Hepatocyte (in vitro differentiated cells): Measurements from ENCODE around the gene IYD. TPM values are rescaled to one million over a fixed set of nuclear protein-coding genes. Genes with fewer than 3 reads are reported as not detected.

Experiments
- DNase-seq: peaks from one replicate; pipeline ENCODE4 v3.0.0-alpha.2; 2016; ENCODE audit warnings: low spot score
- H2AFZ ChIP-seq: fragments of 200-600 bp; sonication (generic); 2 replicates; pipeline ENCODE4 v1.6.0; 2016; ENCODE audit warnings: antibody characterized with exemption, mild to moderate bottlenecking
- H3K27ac ChIP-seq: fragments of 200-600 bp; sonication (generic); 2 replicates; pipeline ENCODE4 v1.5.1; 2016; ENCODE audit warnings: mild to moderate bottlenecking
- H3K27me3 ChIP-seq: fragments of 200-600 bp; sonication (generic); 2 replicates; pipeline ENCODE4 v1.6.1; 2016
- H3K36me3 ChIP-seq: fragments of 200-600 bp; sonication (generic); replicated peaks from 2 replicates; pipeline ENCODE4 v1.5.1; 2016; ENCODE audit warnings: low read depth; ENCODE audit not compliant: insufficient read depth
- H3K4me1 ChIP-seq: fragments of 200-600 bp; sonication (generic); 2 replicates; pipeline ENCODE4 v1.5.1; 2016; ENCODE audit warnings: mild to moderate bottlenecking, moderate library complexity; ENCODE audit not compliant: insufficient read depth
- H3K4me2 ChIP-seq: fragments of 200-600 bp; sonication (generic); 2 replicates; pipeline ENCODE4 v1.6.0; 2016
- H3K4me3 ChIP-seq: fragments of 200-600 bp; sonication (generic); 2 replicates; pipeline ENCODE4 v1.5.1; 2016; ENCODE audit warnings: mild to moderate bottlenecking
- H3K79me2 ChIP-seq: fragments of 200-600 bp; sonication (generic); 2 replicates; pipeline ENCODE4 v1.6.0; 2017; ENCODE audit warnings: mild to moderate bottlenecking
- H3K9me2 ChIP-seq: fragments of 200-600 bp; sonication (generic); replicated peaks from 2 replicates; pipeline ENCODE4 v1.6.0; 2017; ENCODE audit warnings: mild to moderate bottlenecking; ENCODE audit not compliant: insufficient read depth
- H3K9me3 ChIP-seq: fragments of 200-600 bp; sonication (generic); 2 replicates; pipeline ENCODE4 v1.5.1; 2016; ENCODE audit warnings: low read depth, mild to moderate bottlenecking
- H4K20me1 ChIP-seq: fragments of 200-600 bp; sonication (generic); 2 replicates; pipeline ENCODE4 v1.6.0; 2016; ENCODE audit warnings: mild to moderate bottlenecking; ENCODE audit not compliant: insufficient read depth, poor library complexity, severe bottlenecking
- CTCF ChIP-seq: fragments of 200-600 bp; sonication (generic); IDR thresholded peaks from 2 replicates; pipeline ENCODE4 v1.5.1; 2016; ENCODE audit warnings: antibody characterized with exemption, mild to moderate bottlenecking; ENCODE audit not compliant: poor library complexity
- EZH2 ChIP-seq: fragments of 200-600 bp; sonication (generic); IDR thresholded peaks from 2 replicates; pipeline ENCODE4 v1.6.1; 2016; ENCODE audit warnings: antibody characterized with exemption, mild to moderate bottlenecking, borderline replicate concordance
- EZH2phosphoT487 ChIP-seq: fragments of 200-600 bp; sonication (generic); IDR thresholded peaks from one replicate; pipeline ENCODE4 v1.6.1; 2018; ENCODE audit warnings: antibody characterized with exemption, mild to moderate bottlenecking, low read depth, moderate library complexity; ENCODE audit not compliant: unreplicated experiment, severe bottlenecking
- WGBS: methylation state at CpG from one replicate; pipeline ENCODE4 v1.1.6; 2016; ENCODE audit warnings: low lambda C conversion rate; ENCODE audit errors: missing lambda C conversion rate; 5-methylcytosine and 5-hydroxymethylcytosine counted together
- polyA plus RNA-seq: library from polyadenylated mRNA; unstranded; fragments of >200 nt; fragmentation: Nextera tagmentation; extraction: Ambion mirVana; gene quantifications from 2 replicates; pipeline ENCODE4 v1.2.1, GENCODE V29; 2016
- total RNA-seq: library from RNA; depleted of rRNA; stranded (reverse); fragments of >200 nt; gene quantifications from 2 replicates; pipeline ENCODE4 v1.2.3, GENCODE V29; 2014

Gene IYD
- total and polyA plus RNA-seq, 2 experiments from 2014 or later: 3.1 to 8.5 TPM

GRCh38 chr6:150416128-150416527 is 47.3 kb downstream of the IYD start:
- Histone ChIP-seq H3K4me2 (no peak overlapping the region), H3K79me2 (no peaks in the 10 kb centered on the region), H2AFZ (no peak overlapping the region), H3K4me1 (no peaks in the 10 kb centered on the region), H3K9me3 (no peaks in the 10 kb centered on the region), H3K4me3 (no peak overlapping the region), H4K20me1 (no peaks in the 10 kb centered on the region), H3K27me3 (no peaks in the 10 kb centered on the region), H3K36me3 (no peaks in the 10 kb centered on the region), H3K9me2 (no peaks in the 10 kb centered on the region), H3K27ac (no peak overlapping the region)
- DNase-seq: no peak
- TF ChIP-seq CTCF (no peak), EZH2phosphoT487 (no peak), EZH2 (no peak)
- WGBS: 69% methylated on average over 2 of the region's 2 CpGs

- H3K27me3 ChIP-seq: no peaks in the 10 kb centered on the region
- H3K4me3 ChIP-seq: no peak overlapping the region
- no peaks in the 10 kb centered on the region for H3K4me1 ChIP-seq
- WGBS: 60% methylated on average over 6 of the region's 6 CpGs
- H3K79me2 ChIP-seq: no peaks in the 10 kb centered on the region
- H3K27ac ChIP-seq: no peak overlapping the region
- no peaks in the 10 kb centered on the region for H3K9me2 ChIP-seq
- TF ChIP-seq CTCF (no peak), EZH2 (no peak), EZH2phosphoT487 (no peak)
- no peaks in the 10 kb centered on the region for H3K36me3 ChIP-seq
- DNase-seq: no peak
- no peak overlapping the region for H3K4me2 ChIP-seq
- H3K9me3 ChIP-seq: no peaks in the 10 kb centered on the region
- H2AFZ ChIP-seq: no peak overlapping the region
- no peaks in the 10 kb centered on the region for H4K20me1 ChIP-seq
Observed at GRCh38 chr6:150417250-150417649, 48.4 kb downstream of the IYD start.

GRCh38 chr6:150417899-150418826 is 49.4 kb downstream of the IYD start:
- peak overlapping the region; percentile 38 for H3K27ac ChIP-seq
- H3K4me3 ChIP-seq: no peak overlapping the region

More at GRCh38 chr6:150417899-150418826, 49.4 kb downstream of the IYD start:
- TF ChIP-seq CTCF: peak; percentile 95
- no peak for TF ChIP-seq EZH2
- Histone ChIP-seq H3K9me3 (no peaks in the 10 kb centered on the region), H2AFZ (peak overlapping the region; percentile 57), H4K20me1 (no peaks in the 10 kb centered on the region), H3K4me1 (no peaks in the 10 kb centered on the region), H3K27me3 (no peaks in the 10 kb centered on the region), H3K79me2 (no peaks in the 10 kb centered on the region), H3K9me2 (no peaks in the 10 kb centered on the region), H3K4me2 (peak overlapping the region; percentile 76), H3K36me3 (no peaks in the 10 kb centered on the region)
- 23% methylated on average over 12 of the region's 12 CpGs for WGBS
- DNase-seq: peak; percentile 84
